ENCODE data around the gene QKI. TPM values are rescaled to one million over a fixed set of nuclear protein-coding genes. Genes with fewer than 3 reads are reported as not detected.

QKI gene
- total RNA-seq, 1 experiment from 2014 or later: 64.3 TPM

DNA sequence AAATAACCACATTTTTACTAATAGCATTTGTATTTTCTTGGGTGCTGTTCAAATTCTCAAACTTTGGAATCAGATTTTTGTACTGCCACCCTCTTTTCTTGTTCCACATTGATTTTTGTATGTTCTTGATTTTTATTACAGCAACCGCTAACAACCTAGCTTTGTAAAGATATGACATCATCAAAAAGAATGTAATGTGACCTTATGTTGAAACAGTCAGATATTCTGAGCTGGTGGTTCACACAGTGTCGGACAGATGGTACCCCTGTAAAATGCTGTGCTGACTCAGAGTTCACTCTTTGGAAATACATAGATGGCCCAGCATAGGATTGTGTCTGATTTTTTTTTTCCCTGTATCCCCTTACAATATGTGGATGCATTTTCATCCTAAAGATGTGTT, 118.9 kb downstream of the QKI start:
- DNase-seq (peak; percentile 54), ATAC-seq (peak; percentile 54)
- H2AFZ ChIP-seq (ENCODE audit: low read length): no peak overlapping the region
- no peak overlapping the region for H3K4me2 ChIP-seq (ENCODE audit: low read length)
- H3K27ac ChIP-seq (ENCODE audit: low read length): no peak overlapping the region
- H3K9ac ChIP-seq (ENCODE audit: low read length): no peak overlapping the region
- POLR2A ChIA-PET (ENCODE audit: unreplicated experiment): no interaction called here
- intact Hi-C loops (cut with micrococcal nuclease): no loop called here
- CTCF ChIA-PET: no interaction called here
- H3F3A ChIP-seq (ENCODE audit: low read length, unreplicated experiment): no peaks in the 10 kb centered on the region
- no peaks in the 10 kb centered on the region for H3K27me3 ChIP-seq (ENCODE audit: low read length)
- H4K20me1 ChIP-seq (ENCODE audit: low read length): peaks cover 39% of the 10 kb centered on the region
- peaks cover 32% of the 10 kb centered on the region for H3K4me1 ChIP-seq (ENCODE audit: insufficient read depth, low read length)
- no peaks in the 10 kb centered on the region for H3K9me3 ChIP-seq (ENCODE audit: low read length)
- H3K9me2 ChIP-seq (replicated peaks; ENCODE audit: low read length): no peaks in the 10 kb centered on the region
- H3K79me2 ChIP-seq (ENCODE audit: low read length): peaks cover 96% of the 10 kb centered on the region
- no peak overlapping the region for H3K4me3 ChIP-seq (ENCODE audit: low read length)
- no TSS peak for BruUV-seq (replicated peaks)
- 0 out of 2 replicates have a peak, but pooled peaks cover 3% of the 10 kb centered on the region for H3K36me3 ChIP-seq (ENCODE audit: low read depth, low read length)
- no peak for TF ChIP-seq EZH2phosphoT487 (IDR thresholded peaks at IDR 0.05; ENCODE audit: borderline replicate concordance, low read length)
- TF ChIP-seq, protein P1, sequence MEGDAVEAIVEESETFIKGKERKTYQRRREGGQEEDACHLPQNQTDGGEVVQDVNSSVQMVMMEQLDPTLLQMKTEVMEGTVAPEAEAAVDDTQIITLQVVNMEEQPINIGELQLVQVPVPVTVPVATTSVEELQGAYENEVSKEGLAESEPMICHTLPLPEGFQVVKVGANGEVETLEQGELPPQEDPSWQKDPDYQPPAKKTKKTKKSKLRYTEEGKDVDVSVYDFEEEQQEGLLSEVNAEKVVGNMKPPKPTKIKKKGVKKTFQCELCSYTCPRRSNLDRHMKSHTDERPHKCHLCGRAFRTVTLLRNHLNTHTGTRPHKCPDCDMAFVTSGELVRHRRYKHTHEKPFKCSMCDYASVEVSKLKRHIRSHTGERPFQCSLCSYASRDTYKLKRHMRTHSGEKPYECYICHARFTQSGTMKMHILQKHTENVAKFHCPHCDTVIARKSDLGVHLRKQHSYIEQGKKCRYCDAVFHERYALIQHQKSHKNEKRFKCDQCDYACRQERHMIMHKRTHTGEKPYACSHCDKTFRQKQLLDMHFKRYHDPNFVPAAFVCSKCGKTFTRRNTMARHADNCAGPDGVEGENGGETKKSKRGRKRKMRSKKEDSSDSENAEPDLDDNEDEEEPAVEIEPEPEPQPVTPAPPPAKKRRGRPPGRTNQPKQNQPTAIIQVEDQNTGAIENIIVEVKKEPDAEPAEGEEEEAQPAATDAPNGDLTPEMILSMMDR (conservative IDR thresholded peaks at IDR 0.05; ENCODE audit: low read depth, low read length): no peak
- no peak for TF ChIP-seq EZH2 (IDR thresholded peaks at IDR 0.05; ENCODE audit: low read length, unreplicated experiment)

DNA sequence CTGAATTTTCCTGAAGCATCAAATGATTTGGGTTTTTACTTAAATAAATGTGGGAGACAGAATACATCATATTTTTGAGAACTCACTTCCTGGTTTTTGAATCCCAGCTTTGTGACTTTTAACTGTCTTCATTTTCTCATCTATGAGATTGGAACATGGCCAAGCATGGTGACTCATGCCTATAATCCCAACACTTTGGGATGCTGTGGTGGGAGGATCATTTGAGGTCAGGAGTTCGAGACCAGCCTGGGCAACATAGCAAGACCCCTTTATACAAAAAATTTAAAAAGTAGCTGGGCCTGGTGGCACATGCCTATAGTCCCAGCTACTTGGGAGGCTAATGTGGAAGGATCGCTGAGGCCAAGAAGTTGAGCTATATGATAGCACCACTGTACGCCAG, 122.3 kb downstream of the QKI start:
- no peak overlapping the region for H2AFZ ChIP-seq (ENCODE audit: low read length)
- H3K9ac ChIP-seq (ENCODE audit: low read length): no peak overlapping the region
- H3K4me3 ChIP-seq (ENCODE audit: low read length): no peak overlapping the region
- BruUV-seq (replicated peaks): TSS peak; percentile 11
- peaks cover 96% of the 10 kb centered on the region for H3K79me2 ChIP-seq (ENCODE audit: low read length)
- H3K9me3 ChIP-seq (ENCODE audit: low read length): no peaks in the 10 kb centered on the region
- no peaks in the 10 kb centered on the region for H3F3A ChIP-seq (ENCODE audit: low read length, unreplicated experiment)
- no peaks in the 10 kb centered on the region for H3K27me3 ChIP-seq (ENCODE audit: low read length)
- DNase-seq: peak; percentile 44
- peaks cover 18% of the 10 kb centered on the region for H4K20me1 ChIP-seq (ENCODE audit: low read length)
- H3K27ac ChIP-seq (ENCODE audit: low read length): no peak overlapping the region
- H3K36me3 ChIP-seq (ENCODE audit: low read depth, low read length): 0 out of 2 replicates have a peak, but pooled peaks cover 3% of the 10 kb centered on the region
- ChIA-PET POLR2A (ENCODE audit: unreplicated experiment) (no interaction called here), CTCF (no interaction called here)
- no peaks in the 10 kb centered on the region for H3K9me2 ChIP-seq (replicated peaks; ENCODE audit: low read length)
- H3K4me2 ChIP-seq (ENCODE audit: low read length): no peak overlapping the region
- intact Hi-C loops (cut with micrococcal nuclease): no loop called here
- H3K4me1 ChIP-seq (ENCODE audit: insufficient read depth, low read length): peaks cover 12% of the 10 kb centered on the region; the same call in 1 of the 2 replicates
- no peak for ATAC-seq
- no peak for TF ChIP-seq EZH2 (IDR thresholded peaks at IDR 0.05; ENCODE audit: low read length, unreplicated experiment)
- TF ChIP-seq, protein P1 (conservative IDR thresholded peaks at IDR 0.05; ENCODE audit: low read depth, low read length): no peak
- no peak for TF ChIP-seq EZH2phosphoT487 (IDR thresholded peaks at IDR 0.05; ENCODE audit: borderline replicate concordance, low read length)

DNA sequence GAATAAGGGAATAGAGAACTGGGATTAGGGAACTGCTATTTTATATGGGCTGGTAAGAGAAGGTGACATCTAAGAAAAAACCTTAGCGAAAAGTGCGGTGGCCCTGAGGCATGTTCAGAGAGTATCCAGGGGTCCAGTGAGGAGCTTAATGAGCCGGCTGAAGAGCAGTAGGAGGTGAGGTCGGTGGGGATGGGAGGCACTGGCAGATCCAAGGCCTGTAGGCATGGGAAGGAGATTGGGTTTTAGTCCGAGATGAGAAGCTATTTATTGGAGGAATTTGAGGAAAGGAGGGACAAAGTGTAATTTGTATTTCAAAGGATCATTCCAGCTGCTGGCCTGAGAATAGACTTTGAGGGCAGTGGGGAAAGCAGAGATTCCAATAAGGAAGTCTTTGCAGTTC, 123.8 kb downstream of the QKI start:
- ATAC-seq (no peak), DNase-seq (no peak)
- TF ChIP-seq EZH2 (IDR thresholded peaks at IDR 0.05; ENCODE audit: low read length, unreplicated experiment) (no peak), EZH2phosphoT487 (IDR thresholded peaks at IDR 0.05; ENCODE audit: borderline replicate concordance, low read length) (no peak)
- TF ChIP-seq, protein P1 (conservative IDR thresholded peaks at IDR 0.05; ENCODE audit: low read depth, low read length): no peak
- H3K4me2 ChIP-seq (ENCODE audit: low read length): no peak overlapping the region
- no peaks in the 10 kb centered on the region for H3F3A ChIP-seq (ENCODE audit: low read length, unreplicated experiment)
- H3K4me1 ChIP-seq (ENCODE audit: insufficient read depth, low read length): peaks cover 5% of the 10 kb centered on the region; the same call in 1 of the 2 replicates
- POLR2A ChIA-PET (ENCODE audit: unreplicated experiment): no interaction called here
- H3K27ac ChIP-seq (ENCODE audit: low read length): no peak overlapping the region
- intact Hi-C loops (cut with micrococcal nuclease): no loop called here
- H4K20me1 ChIP-seq (ENCODE audit: low read length): peaks cover 9% of the 10 kb centered on the region
- 0 out of 2 replicates have a peak, but pooled peaks cover 3% of the 10 kb centered on the region for H3K36me3 ChIP-seq (ENCODE audit: low read depth, low read length)
- CTCF ChIA-PET: no interaction called here
- no peak overlapping the region for H2AFZ ChIP-seq (ENCODE audit: low read length)
- BruUV-seq (replicated peaks): no TSS peak
- H3K79me2 ChIP-seq (ENCODE audit: low read length): peaks cover 94% of the 10 kb centered on the region
- H3K9me2 ChIP-seq (replicated peaks; ENCODE audit: low read length): no peaks in the 10 kb centered on the region
- H3K9ac ChIP-seq (ENCODE audit: low read length): no peak overlapping the region
- no peak overlapping the region for H3K4me3 ChIP-seq (ENCODE audit: low read length)
- no peaks in the 10 kb centered on the region for H3K9me3 ChIP-seq (ENCODE audit: low read length)
- no peaks in the 10 kb centered on the region for H3K27me3 ChIP-seq (ENCODE audit: low read length)

Data from PC-3 (cell line).